GM21619 (cell line): ENCODE measurements around the gene HECA.
A peak's percentile ranks its signal among the peaks of the same experiment; 100 is the strongest.
"Not testable (repeated sequence)": the region's sequence is repeated elsewhere in the genome, so short reads cannot be mapped to it uniquely, and the experiment has no call there.

Experiments used
- ATAC-seq: cut with Tn5 transposase; IDR thresholded peaks from one replicate; pipeline ENCODE4 v1.9.1; 2021; ENCODE audit not compliant: unreplicated experiment

The HECA gene

DNA sequence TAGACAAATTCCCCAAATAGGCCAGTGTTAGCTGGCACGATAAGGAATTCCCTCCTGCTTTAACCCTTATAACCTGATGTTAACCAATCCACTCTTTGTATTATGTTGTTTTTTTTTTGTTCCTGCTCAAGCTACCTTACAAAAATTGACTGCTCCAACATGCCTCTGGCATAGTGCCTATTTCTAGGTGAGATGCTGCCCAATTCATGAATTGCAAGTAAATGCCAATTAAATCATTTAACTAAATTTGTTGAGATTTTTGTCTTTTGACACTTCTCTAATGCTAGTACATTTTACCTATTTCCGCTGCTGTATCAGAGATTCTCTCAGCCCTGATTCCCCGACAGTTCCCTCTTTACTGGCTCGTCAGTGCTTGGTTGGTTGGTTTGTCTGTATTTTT, 66.5 kb downstream of the HECA start:
- ATAC-seq: no peak

DNA sequence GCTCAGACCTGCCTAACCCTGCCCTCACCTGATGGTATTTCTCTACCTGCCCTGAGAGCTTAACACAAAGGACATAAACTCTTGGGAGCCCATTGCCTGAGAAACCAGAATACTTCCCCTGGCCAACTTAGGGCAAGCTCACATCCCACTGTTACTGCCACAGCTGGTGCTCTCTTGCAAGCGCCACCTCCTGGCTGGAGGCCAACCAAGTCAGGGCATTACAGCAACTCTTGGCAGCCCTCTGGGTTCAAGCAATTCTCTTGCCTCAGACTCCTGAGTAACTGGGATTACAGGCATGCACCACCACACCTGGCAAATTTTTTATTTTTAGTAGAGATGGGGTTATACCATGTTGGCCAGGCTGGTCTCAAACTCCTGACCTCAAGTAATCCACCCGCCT, 70.1 kb downstream of the HECA start:
- ATAC-seq: no peak

DNA sequence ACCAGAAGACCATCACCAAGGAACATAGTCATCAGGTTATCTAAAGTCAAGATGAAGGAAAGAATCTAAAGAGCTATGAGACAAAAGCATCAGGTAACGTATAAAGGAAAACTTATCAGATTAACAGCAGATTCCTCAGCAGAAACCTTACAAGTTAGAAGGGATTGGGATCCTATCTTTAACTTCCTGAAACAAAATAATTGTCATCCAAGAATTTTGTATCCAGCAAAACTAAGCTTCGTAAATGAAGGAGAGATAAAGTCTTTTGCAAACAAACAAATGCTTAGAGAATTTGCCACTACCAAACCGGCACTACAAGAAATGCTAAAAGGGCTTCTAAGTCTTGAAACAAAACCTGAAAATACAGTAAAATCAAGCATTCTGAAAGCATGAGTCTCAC, 71.0 kb downstream of the HECA start:
- ATAC-seq: no peak

DNA sequence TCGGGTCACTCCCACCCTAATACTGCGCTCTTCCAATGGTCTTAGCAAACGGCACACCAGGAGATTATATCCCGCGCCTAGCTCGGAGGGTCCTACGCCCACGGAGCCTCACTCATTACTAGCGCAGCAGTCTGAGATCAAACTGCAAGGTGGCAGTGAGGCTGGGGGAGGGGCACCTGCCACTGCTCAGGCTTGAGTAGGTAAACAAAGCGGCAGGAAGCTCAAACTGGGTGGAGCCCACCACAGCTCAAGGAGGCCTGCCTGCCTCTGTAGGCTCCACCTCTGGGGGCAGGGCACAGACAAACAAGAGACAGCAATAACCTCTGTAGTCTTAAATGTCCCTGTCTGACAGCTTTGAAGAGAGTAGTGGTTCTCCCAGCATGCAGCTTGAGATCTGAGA, 75.9 kb downstream of the HECA start:
- ATAC-seq: not testable (repeated sequence)

DNA sequence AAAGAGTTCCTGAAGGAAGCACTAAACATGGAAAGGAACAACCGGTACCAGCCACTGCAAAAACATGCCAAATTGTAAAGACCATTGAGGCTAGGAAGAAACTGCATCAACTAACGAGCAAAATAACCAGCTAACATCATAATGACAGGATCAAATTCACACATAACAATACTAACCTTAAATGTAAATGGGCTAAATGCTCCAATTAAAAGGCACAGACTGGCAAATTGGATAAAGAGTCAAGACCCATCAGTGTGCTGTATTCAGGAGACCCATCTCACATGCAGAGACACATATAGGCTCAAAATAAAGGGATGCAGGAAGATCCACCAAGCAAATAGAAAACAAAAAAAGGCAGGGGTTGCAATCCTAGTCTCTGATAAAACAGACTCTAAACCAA, 77.6 kb downstream of the HECA start:
- not testable (repeated sequence) for ATAC-seq

DNA sequence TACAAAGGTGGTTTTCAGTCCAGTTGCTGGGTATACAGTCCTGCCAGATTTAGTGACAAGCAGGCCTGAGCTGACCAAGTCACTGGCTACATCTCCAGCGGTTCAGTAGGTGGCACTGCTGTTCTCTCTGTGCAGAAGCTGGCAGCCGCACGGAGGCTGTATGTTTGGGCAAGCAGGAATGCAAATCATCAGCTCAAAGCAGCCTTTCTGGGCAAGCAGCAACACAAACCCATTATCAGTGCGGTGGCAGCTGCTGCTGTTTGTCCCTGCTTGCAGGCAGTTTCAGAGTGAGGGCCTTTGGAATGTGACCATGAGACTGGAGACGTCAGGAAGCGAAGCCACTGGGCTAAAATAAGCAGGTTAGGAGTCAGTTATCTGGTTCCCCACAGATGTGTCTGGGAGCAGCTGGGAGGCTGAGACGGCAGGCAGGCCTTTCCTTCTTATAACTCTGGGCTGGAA, 84.4 kb downstream of the HECA start:
- peak; percentile 100 for ATAC-seq

DNA sequence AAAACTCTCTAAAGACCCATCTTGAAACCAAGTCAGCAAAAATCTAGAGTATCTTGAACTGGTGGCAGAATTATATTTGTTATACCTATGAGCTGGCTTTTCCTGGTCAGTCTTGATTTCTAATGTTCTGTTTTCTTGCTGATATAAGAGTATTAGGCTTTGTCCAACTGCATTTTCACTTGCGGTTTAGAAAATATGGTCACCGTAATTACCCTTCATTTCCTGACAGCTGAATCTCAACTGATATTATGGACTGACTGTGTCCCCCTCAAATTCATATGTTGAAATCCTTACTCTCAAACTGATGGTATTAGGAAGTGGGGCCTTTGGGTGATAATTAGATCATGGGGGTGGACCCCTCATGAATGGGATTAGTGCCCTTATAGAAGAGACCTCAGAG, 84.9 kb downstream of the HECA start:
- ATAC-seq: peak; percentile 5

DNA sequence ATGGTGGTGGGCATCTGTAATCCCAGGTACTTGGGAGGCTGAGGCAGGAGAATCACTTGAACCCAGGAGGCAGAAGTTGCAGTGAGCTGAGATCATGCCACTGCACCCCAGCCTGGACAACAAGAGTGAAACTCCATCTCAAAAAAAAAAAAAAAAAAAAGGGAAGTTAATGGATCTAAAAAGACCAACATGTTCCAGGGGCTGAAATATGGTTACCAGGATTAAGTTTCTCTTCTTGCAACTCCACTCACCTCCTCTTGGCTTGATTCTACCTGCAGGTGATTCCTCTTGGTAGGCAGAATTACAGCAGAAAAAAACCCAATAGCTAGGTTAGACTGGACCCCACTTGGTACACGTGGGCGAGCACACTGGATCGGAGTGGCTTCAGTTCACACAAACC, 93.5 kb downstream of the HECA start:
- not testable (repeated sequence) for ATAC-seq
